Colonic mucosa (tissue), 4 donors: ENCODE data around the gene WDR87. TPM values are rescaled to one million over a fixed set of nuclear protein-coding genes. Genes with fewer than 3 reads are reported as not detected.
"Not testable (repeated sequence)": the region's sequence is repeated elsewhere in the genome, so short reads cannot be mapped to it uniquely, and the experiment has no call there.

ENCODE experiments used
- DNase-seq: peaks from one replicate; pipeline ENCODE4 v3.0.0-alpha.2; 2020
- H3K27ac ChIP-seq: fragments of 200-600 bp; one replicate; pipeline ENCODE4 v1.8.0; 2021
- H3K27me3 ChIP-seq: fragments of 200-600 bp; one replicate; pipeline ENCODE4 v1.8.0; 2021
- H3K36me3 ChIP-seq: fragments of 200-600 bp; one replicate; pipeline ENCODE4 v1.8.0; 2021
- H3K4me1 ChIP-seq: fragments of 200-600 bp; one replicate; pipeline ENCODE4 v1.8.0; 2021; ENCODE audit warnings: mild to moderate bottlenecking
- H3K4me3 ChIP-seq: fragments of 200-600 bp; one replicate; pipeline ENCODE4 v1.8.0; 2021
- H3K9ac ChIP-seq, 2 donors: one replicate each; pipeline ENCODE4 v1.7.0; 2013; ENCODE audit warnings: control low read depth in 2 of 2, low read depth in 2 of 2, low read length in 2 of 2
- H3K9me3 ChIP-seq: fragments of 200-600 bp; one replicate; pipeline ENCODE4 v1.8.0; 2021
- CTCF ChIP-seq: fragments of 200-600 bp; IDR thresholded peaks from one replicate; pipeline ENCODE4 v1.8.0; 2022; ENCODE audit warnings: antibody characterized with exemption, mild to moderate bottlenecking
- intact Hi-C: fragments of 100-400 bp; cut with DNase I; formaldehyde crosslinking; loops from one replicate; pipeline ENCODE4 v1.14.1; 2022
- total RNA-seq, 2 donors: library from RNA; stranded (reverse); fragmentation: NEBNext Ultra II Directional in 1 of 2; extraction: Animal tissue kit (Norgen Biotek cat#: 25700) in 1 of 2; gene quantifications; one replicate each; pipeline ENCODE4 v1.2.1, GENCODE V29; 2021
- donor health status: healthy.
- donor health status: DM: no; HTN: no; CAD: no.
- donor health status: DM: no; HTN: no; CAD: no.

WDR87 gene
- total RNA-seq, 2 donors from 2014 or later = not detected

GRCh38 chr19:37925212-37925611, 18.8 kb upstream of the WDR87 start:
- H3K36me3 ChIP-seq = no peaks in the 10 kb centered on the region
- H3K4me1 ChIP-seq = peaks cover 10% of the 10 kb centered on the region
- H3K27ac ChIP-seq = no peak overlapping the region
- H3K4me3 ChIP-seq = no peak overlapping the region
- no peaks in the 10 kb centered on the region for H3K9me3 ChIP-seq
- DNase-seq = no peak
- TF ChIP-seq CTCF = no peak
- intact Hi-C loops = no loop called here
- H3K9ac ChIP-seq = no peak overlapping the region
- no peaks in the 10 kb centered on the region for H3K27me3 ChIP-seq

- H3K36me3 ChIP-seq, H3K9me3 ChIP-seq, H3K9ac ChIP-seq, intact Hi-C loops, H3K4me3 ChIP-seq, H3K27me3 ChIP-seq, H3K27ac ChIP-seq, H3K4me1 ChIP-seq: not testable (repeated sequence)
- peak; percentile 42 for DNase-seq
Observed at GRCh38 chr19:37924573-37924972, 18.2 kb upstream of the WDR87 start.

- no peak for TF ChIP-seq CTCF
- no peak for DNase-seq
- no peak overlapping the region for H3K4me3 ChIP-seq
- intact Hi-C loops = no loop called here
- no peaks in the 10 kb centered on the region for H3K36me3 ChIP-seq
- H3K9me3 ChIP-seq = no peaks in the 10 kb centered on the region
- H3K27ac ChIP-seq = no peak overlapping the region
- no peaks in the 10 kb centered on the region for H3K27me3 ChIP-seq
- no peak overlapping the region for H3K9ac ChIP-seq
- H3K4me1 ChIP-seq = peaks cover 5% of the 10 kb centered on the region
Observed at GRCh38 chr19:37920591-37921450, 14.4 kb upstream of the WDR87 start.

- Histone ChIP-seq H3K9me3 (no peaks in the 10 kb centered on the region), H3K4me3 (no peak overlapping the region), H3K36me3 (no peaks in the 10 kb centered on the region), H3K9ac (no peak overlapping the region), H3K27ac (peak overlapping the region; percentile 72), H3K27me3 (no peaks in the 10 kb centered on the region), H3K4me1 (peaks cover 3% of the 10 kb centered on the region)
- no peak for DNase-seq
- intact Hi-C loops = no loop called here
- TF ChIP-seq CTCF = no peak
Observed at GRCh38 chr19:37914908-37915307, 8.5 kb upstream of the WDR87 start.

GRCh38 chr19:37909661-37910199, 3.3 kb upstream of the WDR87 start:
- Histone ChIP-seq H3K9me3 (no peaks in the 10 kb centered on the region), H3K9ac (no peak overlapping the region), H3K36me3 (no peaks in the 10 kb centered on the region), H3K27ac (no peak overlapping the region), H3K27me3 (no peaks in the 10 kb centered on the region), H3K4me3 (no peak overlapping the region), H3K4me1 (peaks cover 3% of the 10 kb centered on the region)
- TF ChIP-seq CTCF = no peak
- intact Hi-C loops = loop anchor here (10.0 kb wide), 2 partner anchors 75 to 415 kb away; no protein-coding TSS in a partner anchor
- DNase-seq = no peak
